ENCODE data around the gene PPM1B.

Gene PPM1B

DNA sequence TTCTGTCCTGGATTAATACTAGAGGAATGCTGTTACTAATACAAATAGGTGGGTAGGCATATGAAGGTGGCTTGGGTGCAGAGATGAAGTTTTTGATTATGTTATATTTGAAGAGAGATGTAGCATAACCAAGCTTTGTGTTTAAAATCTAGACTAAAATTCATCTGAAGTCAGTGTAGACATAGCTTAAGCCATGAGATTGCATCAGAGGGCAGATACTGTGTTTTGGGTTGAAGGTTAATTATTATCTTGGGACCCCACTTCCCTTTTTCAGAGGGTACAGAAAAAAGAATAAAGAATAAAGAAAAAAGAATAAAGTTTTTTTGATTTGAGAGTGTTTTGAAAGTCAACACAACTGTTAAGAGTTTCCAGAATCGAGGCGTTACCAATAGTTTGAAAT lies 13.0 kb downstream of the PPM1B start:
- no peaks in the 10 kb centered on the region for H3K9me3 ChIP-seq (ENCODE audit: insufficient read depth, low read length, severe bottlenecking)
- TF ChIP-seq EZH2 (IDR thresholded peaks at IDR 0.05; ENCODE audit: borderline replicate concordance, low read depth, low read length, severe bottlenecking): no peak
- TF ChIP-seq CTCF (IDR thresholded peaks at IDR 0.05; ENCODE audit: borderline replicate concordance, extremely low read depth, low read length, poor library complexity, severe bottlenecking): no peak
- H3K79me2 ChIP-seq (ENCODE audit: insufficient read depth, low read length): peaks cover 98% of the 10 kb centered on the region
- no peak overlapping the region for H3K4me3 ChIP-seq (ENCODE audit: low read depth in 1 of 2, low read length in 2 of 2)
- H4K20me1 ChIP-seq (ENCODE audit: insufficient read depth, low read length): peaks cover 30% of the 10 kb centered on the region
- no peaks in the 10 kb centered on the region for H3K27me3 ChIP-seq (ENCODE audit: insufficient read depth, low read length, poor library complexity)
- ATAC-seq (ENCODE audit: insufficient read depth, low read depth) (no peak), DNase-seq (no peak)
- H3K4me2 ChIP-seq (ENCODE audit: insufficient read depth, low read length): no peak overlapping the region
- H3K9ac ChIP-seq (ENCODE audit: low read depth, low read length): no peak overlapping the region
- no peak overlapping the region for H3K27ac ChIP-seq (ENCODE audit: low read length)
- H3K4me1 ChIP-seq (ENCODE audit: insufficient read depth, low read length): no peaks in the 10 kb centered on the region
- H2AFZ ChIP-seq (ENCODE audit: low read depth, low read length): no peak overlapping the region
- peaks cover 25% of the 10 kb centered on the region for H3K36me3 ChIP-seq (ENCODE audit: insufficient read depth, low read length)

DNA sequence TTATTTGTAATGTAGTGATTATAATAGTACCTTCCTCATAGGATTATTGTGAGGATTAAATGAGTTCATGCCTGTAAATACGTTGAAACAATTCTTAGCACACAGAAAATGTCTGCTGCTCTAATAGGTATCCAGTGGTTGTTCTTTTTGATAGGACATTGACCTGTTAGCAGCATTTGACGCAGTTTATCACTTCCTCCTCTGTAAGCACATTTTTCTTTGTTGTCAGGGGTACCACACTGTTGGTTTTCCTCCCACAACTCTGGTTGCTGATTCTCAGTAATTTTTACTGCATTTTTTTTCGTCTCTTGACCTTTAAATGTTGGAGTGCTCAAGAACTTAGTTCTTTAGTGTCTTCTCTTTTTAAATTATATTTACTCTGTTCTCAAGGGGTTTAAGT lies 15.4 kb downstream of the PPM1B start:
- H3K4me2 ChIP-seq (ENCODE audit: insufficient read depth, low read length): no peak overlapping the region
- no peak overlapping the region for H3K9ac ChIP-seq (ENCODE audit: low read depth, low read length)
- no peaks in the 10 kb centered on the region for H3K4me1 ChIP-seq (ENCODE audit: insufficient read depth, low read length)
- peaks cover 17% of the 10 kb centered on the region for H3K36me3 ChIP-seq (ENCODE audit: insufficient read depth, low read length)
- TF ChIP-seq CTCF (IDR thresholded peaks at IDR 0.05; ENCODE audit: borderline replicate concordance, extremely low read depth, low read length, poor library complexity, severe bottlenecking): no peak
- no peak for TF ChIP-seq EZH2 (IDR thresholded peaks at IDR 0.05; ENCODE audit: borderline replicate concordance, low read depth, low read length, severe bottlenecking)
- ATAC-seq (ENCODE audit: insufficient read depth, low read depth) (no peak), DNase-seq (no peak)
- H3K4me3 ChIP-seq (ENCODE audit: low read depth in 1 of 2, low read length in 2 of 2): no peak overlapping the region
- no peak overlapping the region for H2AFZ ChIP-seq (ENCODE audit: low read depth, low read length)
- H3K79me2 ChIP-seq (ENCODE audit: insufficient read depth, low read length): peaks cover 98% of the 10 kb centered on the region
- peaks cover 34% of the 10 kb centered on the region for H4K20me1 ChIP-seq (ENCODE audit: insufficient read depth, low read length)
- H3K27me3 ChIP-seq (ENCODE audit: insufficient read depth, low read length, poor library complexity): no peaks in the 10 kb centered on the region
- no peak overlapping the region for H3K27ac ChIP-seq (ENCODE audit: low read length)
- no peaks in the 10 kb centered on the region for H3K9me3 ChIP-seq (ENCODE audit: insufficient read depth, low read length, severe bottlenecking)

GRCh38 chr2:44186810-44187209 lies 18.1 kb downstream of the PPM1B start:
- peaks cover 35% of the 10 kb centered on the region for H4K20me1 ChIP-seq (ENCODE audit: insufficient read depth, low read length)
- peaks cover 98% of the 10 kb centered on the region for H3K79me2 ChIP-seq (ENCODE audit: insufficient read depth, low read length)
- DNase-seq (no peak), ATAC-seq (ENCODE audit: insufficient read depth, low read depth) (no peak)
- H3K9ac ChIP-seq (ENCODE audit: low read depth, low read length): no peak overlapping the region
- H2AFZ ChIP-seq (ENCODE audit: low read depth, low read length): no peak overlapping the region
- H3K9me3 ChIP-seq (ENCODE audit: insufficient read depth, low read length, severe bottlenecking): no peaks in the 10 kb centered on the region
- no peaks in the 10 kb centered on the region for H3K4me1 ChIP-seq (ENCODE audit: insufficient read depth, low read length)
- H3K36me3 ChIP-seq (ENCODE audit: insufficient read depth, low read length): peaks cover 4% of the 10 kb centered on the region; the same call in 1 of the 2 replicates
- no peaks in the 10 kb centered on the region for H3K27me3 ChIP-seq (ENCODE audit: insufficient read depth, low read length, poor library complexity)
- H3K4me3 ChIP-seq (ENCODE audit: low read depth in 1 of 2, low read length in 2 of 2): no peak overlapping the region
- H3K27ac ChIP-seq (ENCODE audit: low read length): no peak overlapping the region
- TF ChIP-seq CTCF (IDR thresholded peaks at IDR 0.05; ENCODE audit: borderline replicate concordance, extremely low read depth, low read length, poor library complexity, severe bottlenecking) (no peak), EZH2 (IDR thresholded peaks at IDR 0.05; ENCODE audit: borderline replicate concordance, low read depth, low read length, severe bottlenecking) (no peak)
- H3K4me2 ChIP-seq (ENCODE audit: insufficient read depth, low read length): no peak overlapping the region

- no peak for DNase-seq
- H3K9me3 ChIP-seq (ENCODE audit: insufficient read depth, low read length, severe bottlenecking): no peaks in the 10 kb centered on the region
- H3K27me3 ChIP-seq (ENCODE audit: insufficient read depth, low read length, poor library complexity): no peaks in the 10 kb centered on the region
- H2AFZ ChIP-seq (ENCODE audit: low read depth, low read length): no peak overlapping the region
- H3K9ac ChIP-seq (ENCODE audit: low read depth, low read length): no peak overlapping the region
- H3K27ac ChIP-seq (ENCODE audit: low read length): no peak overlapping the region
- no peaks in the 10 kb centered on the region for H3K4me1 ChIP-seq (ENCODE audit: insufficient read depth, low read length)
- ATAC-seq (ENCODE audit: insufficient read depth, low read depth): no peak
- H3K36me3 ChIP-seq (ENCODE audit: insufficient read depth, low read length): peaks cover 4% of the 10 kb centered on the region; the same call in 1 of the 2 replicates
- peaks cover 35% of the 10 kb centered on the region for H4K20me1 ChIP-seq (ENCODE audit: insufficient read depth, low read length)
- no peak overlapping the region for H3K4me3 ChIP-seq (ENCODE audit: low read depth in 1 of 2, low read length in 2 of 2)
- H3K4me2 ChIP-seq (ENCODE audit: insufficient read depth, low read length): no peak overlapping the region
- H3K79me2 ChIP-seq (ENCODE audit: insufficient read depth, low read length): peaks cover 99% of the 10 kb centered on the region
- TF ChIP-seq EZH2 (IDR thresholded peaks at IDR 0.05; ENCODE audit: borderline replicate concordance, low read depth, low read length, severe bottlenecking) (no peak), CTCF (IDR thresholded peaks at IDR 0.05; ENCODE audit: borderline replicate concordance, extremely low read depth, low read length, poor library complexity, severe bottlenecking) (no peak)
Observed at GRCh38 chr2:44187251-44187650, 18.6 kb downstream of the PPM1B start.

Measured in DND-41 (cell line).